GM12878 (cell line): ENCODE results near the gene RANBP17. TPM values are rescaled to one million over a fixed set of nuclear protein-coding genes. Genes with fewer than 3 reads are reported as not detected.

Source experiments
- ATAC-seq: fragments of 200-7000 bp; cut with Tn5 transposase; 3 replicates; pipeline ENCODE4 v1.9.1; 2020; ENCODE audit warnings: mild to moderate bottlenecking, moderate library complexity
- BruUV-seq: library from RNA; stranded (reverse); fragments of 400-500 nt; replicated peaks from 2 replicates; lab custom pipeline; 2021; lab: Mats Ljungman, UMichigan
- CTCF ChIA-PET: fragments of 300-600 bp; sonication (Branson Sonifier 250); formaldehyde crosslinking; extraction: SDS; loops from one replicate; lab custom pipeline; 2021; ENCODE audit warnings: inconsistent platforms; lab: Yijun Ruan, JAX
- POLR2A ChIA-PET: fragments of 350-600 bp; formaldehyde crosslinking; extraction: SDS; loops from one replicate; lab custom pipeline; 2021; ENCODE audit warnings: inconsistent platforms; lab: Charles Lee
- RAD21 ChIA-PET: fragments of 300-600 bp; sonication (Branson Sonifier 250); formaldehyde crosslinking; loops from one replicate; lab custom pipeline; 2023; ENCODE audit warnings: antibody characterized with exemption; ENCODE audit not compliant: unreplicated experiment; lab: Charles Lee
- SMC1A ChIA-PET: fragments of 300-600 bp; sonication (Branson Sonifier 250); formaldehyde crosslinking; loops from one replicate; lab custom pipeline; 2023; ENCODE audit not compliant: unreplicated experiment, uncharacterized antibody; lab: Charles Lee
- DNase-seq: peaks from one replicate; pipeline ENCODE4 v3.0.0-alpha.2; 2011; ENCODE audit warnings: low read depth, low spot score
- FAIRE-seq: peaks from 3 replicates; lab custom pipeline; 2011; peaks lifted over from hg19 to GRCh38; lab: Jason Lieb, UNC
- H2AFZ ChIP-seq: 2 replicates; pipeline ENCODE4 v1.6.0; 2011; ENCODE audit warnings: low read depth, low read length, control low read depth; ENCODE audit not compliant: control insufficient read depth
- H3K27ac ChIP-seq: 2 replicates; pipeline ENCODE4 v1.5.1; 2011; ENCODE audit warnings: control low read depth; ENCODE audit not compliant: control insufficient read depth, insufficient read depth
- H3K27me3 ChIP-seq, 2 experiments: replicated peaks in 1 of 2; 2 replicates each; pipeline versions ENCODE4 v1.6.0 to v1.6.1; 2011; ENCODE audit warnings: low read length in 1 of 2; ENCODE audit not compliant: control insufficient read depth in 2 of 2, insufficient read depth in 2 of 2
- H3K36me3 ChIP-seq, 2 experiments: 2 replicates each; pipeline ENCODE4 v1.5.1; 2011; ENCODE audit warnings: low read length in 1 of 2; ENCODE audit not compliant: control insufficient read depth in 2 of 2, insufficient read depth in 2 of 2
- H3K4me1 ChIP-seq: 2 replicates; pipeline ENCODE4 v1.6.1; 2011; ENCODE audit warnings: mild to moderate bottlenecking, low read length, moderate library complexity, mixed read lengths; ENCODE audit not compliant: control insufficient read depth, insufficient read depth
- H3K4me2 ChIP-seq: 2 replicates; pipeline ENCODE4 v1.6.0; 2011; ENCODE audit warnings: control low read depth; ENCODE audit not compliant: control insufficient read depth, insufficient read depth
- H3K4me3 ChIP-seq: fragments of 200-600 bp; sonication (generic); 2 replicates; pipeline ENCODE4 v1.5.1; 2016
- H3K79me2 ChIP-seq: 2 replicates; pipeline ENCODE4 v1.6.0; 2011; ENCODE audit warnings: low read length; ENCODE audit not compliant: control insufficient read depth, insufficient read depth
- H3K9ac ChIP-seq: 2 replicates; pipeline ENCODE4 v1.8.0; 2011; ENCODE audit warnings: low read length, control low read depth, mixed read lengths; ENCODE audit not compliant: control insufficient read depth, insufficient read depth
- H3K9me3 ChIP-seq: replicated peaks from 3 replicates; pipeline ENCODE4 v1.5.1; 2011; ENCODE audit warnings: mild to moderate bottlenecking, low read length; ENCODE audit not compliant: control insufficient read depth, insufficient read depth
- H4K20me1 ChIP-seq: 2 replicates; pipeline ENCODE4 v1.6.0; 2011; ENCODE audit not compliant: control insufficient read depth, insufficient read depth
- CUX1 ChIP-seq: IDR thresholded peaks from 2 replicates; pipeline ENCODE4 v1.6.1; 2012; ENCODE audit warnings: improper control_type of control experiment, low read depth, low read length; ENCODE audit not compliant: insufficient replicate concordance
- EED ChIP-seq: sonication (generic); IDR thresholded peaks from 2 replicates; pipeline ENCODE4 v1.6.1; 2016; ENCODE audit warnings: antibody characterized with exemption, low read depth
- IKZF2 ChIP-seq, 2 experiments: fragments of 450-650 bp; IDR thresholded peaks; 2 replicates each; pipeline ENCODE4 v1.6.1; 2017; ENCODE audit warnings: mild to moderate bottlenecking in 2 of 2, moderate library complexity in 2 of 2
- MAX ChIP-seq: IDR thresholded peaks from 2 replicates; pipeline ENCODE4 v1.6.1; 2012; ENCODE audit warnings: low read depth, low read length, improper control_type of control experiment
- RCOR1 ChIP-seq: conservative IDR thresholded peaks from 2 replicates; pipeline ENCODE4 v1.6.1; 2012; ENCODE audit warnings: low read depth, low read length, improper control_type of control experiment
- REST ChIP-seq: IDR thresholded peaks from 2 replicates; pipeline ENCODE4 v1.6.1; 2012; ENCODE audit warnings: mild to moderate bottlenecking, low read depth, low read length
- STAT1 ChIP-seq: fragments of 450-650 bp; conservative IDR thresholded peaks from 2 replicates; pipeline ENCODE4 v1.6.1; 2014; ENCODE audit warnings: antibody characterized with exemption, mild to moderate bottlenecking
- TCF7 ChIP-seq: IDR thresholded peaks from 2 replicates; pipeline ENCODE4 v1.6.1; 2014; ENCODE audit warnings: antibody characterized with exemption, borderline replicate concordance
- ZNF687 ChIP-seq: fragments of 450-650 bp; IDR thresholded peaks from 2 replicates; pipeline ENCODE4 v1.6.1; 2017; ENCODE audit warnings: mild to moderate bottlenecking, moderate library complexity
- WGBS: methylation state at CpG from one replicate; pipeline ENCODE4 v1.1.6; 2016; ENCODE audit warnings: low lambda C conversion rate; ENCODE audit not compliant: insufficient replicate concordance, insufficient coverage; ENCODE audit errors: missing lambda C conversion rate; 5-methylcytosine and 5-hydroxymethylcytosine counted together
- in situ Hi-C: fragments of 300-500 bp; cut with MboI; formaldehyde crosslinking; loops from 9 replicates; pipeline ENCODE4 v1.14.3; 2018; ENCODE audit warnings: mixed read lengths
- intact Hi-C: fragments of 100-400 bp; cut with micrococcal nuclease; formaldehyde crosslinking; loops from one replicate; pipeline ENCODE4 v1.14.2; 2022; ENCODE audit not compliant: unreplicated experiment
- polyA plus RNA-seq, 11 experiments: library from polyadenylated mRNA; depleted of rRNA in 4 of 11; unstranded in 6 of 11; stranded (reverse) in 5 of 11; fragments of >200 nt; fragmentation: Nextera tagmentation in 4 of 11; fragmentation: Illumina TruSeq in 1 of 11; extraction: Ambion mirVana in 4 of 11; extraction: Trizol in 1 of 11; gene quantifications; 1 replicate in 1 of 11; 2 replicates in 10 of 11; pipeline versions ENCODE4 v1.2.1 to v1.2.3, GENCODE V29; 2011 to 2016; ENCODE audit warnings: inconsistent platforms in 2 of 11, missing spikeins in 2 of 11, low read depth in 1 of 11
- total RNA-seq, 4 experiments: library from RNA; depleted of rRNA in 3 of 4; stranded (reverse); fragments of >200 nt in 3 of 4; fragmentation: Illumina TruSeq in 1 of 4; extraction: Trizol in 1 of 4; gene quantifications; 2 replicates each; pipeline versions ENCODE4 v1.2.1 to v1.2.3, GENCODE V29; 2013 to 2021

RANBP17 gene
- total and polyA plus RNA-seq, 10 of the 15 experiments (the other 5 are each of a cell fraction or from before 2014, with no cell fraction given): 0.10 TPM; not detected in 9

- TF ChIP-seq ZNF687 (no peak), RCOR1 (no peak)
- TF ChIP-seq, all 136 proteins: peak for 0
These were observed 261.6 kb downstream of the RANBP17 start (continued) for GRCh38 chr5:171123417-171123816.

- no peak for DNase-seq
- Histone ChIP-seq H2AFZ (no peak overlapping the region), H3K27me3 (no peaks in the 10 kb centered on the region; a peak in 1 of 4 replicates), H3K27ac (no peak overlapping the region), H3K9ac (no peak overlapping the region), H3K4me3 (no peak overlapping the region), H3K4me1 (no peaks in the 10 kb centered on the region), H3K9me3 (no peaks in the 10 kb centered on the region), H3K4me2 (no peak overlapping the region), H3K36me3 (no peaks in the 10 kb centered on the region), H3K79me2 (no peaks in the 10 kb centered on the region), H4K20me1 (no peaks in the 10 kb centered on the region)
- FAIRE-seq: no peak
- no TSS peak for BruUV-seq
- intact Hi-C loops: no loop called here
- ChIA-PET CTCF (no interaction called here), RAD21 (no interaction called here), POLR2A (no interaction called here), SMC1A (no interaction called here)
- in situ Hi-C loops: no loop called here
- no peak for ATAC-seq
- WGBS: 0% methylated on average over 2 of the region's 2 CpGs
- TF ChIP-seq EED (no peak), REST (no peak), STAT1 (no peak), CUX1 (no peak), TCF7 (no peak), MAX (no peak), IKZF2 (IDR thresholded peaks at IDR 0.05) (no peak)
These were observed 265.5 kb downstream of the RANBP17 start for GRCh38 chr5:171127314-171127713.
